ENCODE measurements around the gene ERAL1.

- no peak for TF ChIP-seq YY1 (IDR thresholded peaks at IDR 0.05; ENCODE audit: insufficient read depth, insufficient read length)
- no peak for TF ChIP-seq ZNF274 (IDR thresholded peaks at IDR 0.05; ENCODE audit: low read depth, low read length)
- no peak for TF ChIP-seq SUZ12 (IDR thresholded peaks at IDR 0.05; ENCODE audit: extremely low read depth, insufficient read depth, insufficient read length)
These were observed 36.4 kb downstream of the ERAL1 start for GRCh38 chr17:28891201-28891600.

Measured in NT2/D1 (cell line).